GM15510 (cell line): Measurements from ENCODE around the gene TRIM63.

Source experiments
- POLR2A ChIP-seq: IDR thresholded peaks from 3 replicates; pipeline ENCODE4 v1.6.1; 2011; ENCODE audit warnings: borderline replicate concordance; ENCODE audit not compliant: insufficient read length; ENCODE audit errors: extremely low read depth

TRIM63 gene

GRCh38 chr1:26067432-26067911 is at the start of gene TRIM63:
Gene TRIM63, minus strand, starts transcription at chr1:26067630. Its CDS starts 136 bp downstream, at chr1:26067494.
- TF ChIP-seq POLR2A, result no peak

GRCh38 chr1:26114165-26114927 is 46.9 kb upstream of the TRIM63 start:
- no peak for TF ChIP-seq POLR2A

- TF ChIP-seq POLR2A, result no peak
These were observed 45.0 kb upstream of the TRIM63 start for GRCh38 chr1:26112407-26112775.

- peak; percentile 58 for TF ChIP-seq POLR2A
These were observed 44.3 kb upstream of the TRIM63 start, which contains the start of gene PDIK1L for GRCh38 chr1:26111530-26112406. Gene PDIK1L, plus strand, starts transcription at chr1:26111824. Its CDS starts 2,485 bp downstream, at chr1:26114309.

GRCh38 chr1:26110731-26111529 is 43.5 kb upstream of the TRIM63 start:
- peak; percentile 59 for TF ChIP-seq POLR2A

- TF ChIP-seq POLR2A, result no peak
These were observed 42.1 kb upstream of the TRIM63 start for GRCh38 chr1:26109229-26110164.

- TF ChIP-seq POLR2A, result no peak
These were observed 35.1 kb upstream of the TRIM63 start for GRCh38 chr1:26102526-26102925.

GRCh38 chr1:26102119-26102518 is 34.7 kb upstream of the TRIM63 start:
- TF ChIP-seq POLR2A, result no peak

GRCh38 chr1:26099780-26100179 is 32.4 kb upstream of the TRIM63 start:
- TF ChIP-seq POLR2A, result no peak

GRCh38 chr1:26098602-26099001 is 31.2 kb upstream of the TRIM63 start:
- TF ChIP-seq POLR2A, result no peak

GRCh38 chr1:26097696-26098095 is 30.3 kb upstream of the TRIM63 start:
- TF ChIP-seq POLR2A, result no peak

- TF ChIP-seq POLR2A, result no peak
These were observed 29.0 kb upstream of the TRIM63 start for GRCh38 chr1:26096471-26096870.

GRCh38 chr1:26094677-26095383 is 27.4 kb upstream of the TRIM63 start:
- TF ChIP-seq POLR2A, result no peak

GRCh38 chr1:26094076-26094669 is 26.7 kb upstream of the TRIM63 start:
- TF ChIP-seq POLR2A, result no peak
